VCaP (cell line): ENCODE measurements around the gene CIB2.

Experiments
- H3K27ac ChIP-seq: fragments of 450-650 bp; 2 replicates; pipeline ENCODE4 v1.5.1; 2017
- TF ChIP-seq, protein P1 (sequence below): fragments of 450-650 bp; conservative IDR thresholded peaks from 2 replicates; pipeline ENCODE4 v1.5.1; 2017; ENCODE audit warnings: mild to moderate bottlenecking, moderate library complexity

The CIB2 gene

DNA sequence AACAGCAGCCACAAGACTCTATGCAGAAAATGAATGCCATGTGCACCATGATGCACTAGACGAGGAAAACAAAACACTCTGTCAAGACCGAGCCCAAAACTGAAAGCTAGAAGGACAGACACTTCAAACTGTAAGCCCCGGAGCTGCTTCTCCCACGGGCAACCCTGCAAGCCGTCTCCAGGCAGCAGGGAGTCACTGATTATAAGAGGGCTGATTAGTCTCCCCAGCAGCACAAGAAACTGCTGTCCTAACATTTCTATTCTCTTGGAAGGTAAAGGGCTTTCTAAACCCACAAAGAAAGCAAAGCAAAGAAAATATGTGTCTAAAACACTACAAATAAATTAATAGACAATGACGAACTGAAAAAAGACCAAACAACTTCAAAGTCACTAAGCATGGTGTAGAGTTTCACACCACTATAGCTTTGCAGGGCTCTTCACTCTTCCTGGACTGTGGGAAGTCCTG, 69.2 kb downstream of the CIB2 start:
- peak overlapping the region; percentile 46 for H3K27ac ChIP-seq
- TF ChIP-seq, protein P1, sequence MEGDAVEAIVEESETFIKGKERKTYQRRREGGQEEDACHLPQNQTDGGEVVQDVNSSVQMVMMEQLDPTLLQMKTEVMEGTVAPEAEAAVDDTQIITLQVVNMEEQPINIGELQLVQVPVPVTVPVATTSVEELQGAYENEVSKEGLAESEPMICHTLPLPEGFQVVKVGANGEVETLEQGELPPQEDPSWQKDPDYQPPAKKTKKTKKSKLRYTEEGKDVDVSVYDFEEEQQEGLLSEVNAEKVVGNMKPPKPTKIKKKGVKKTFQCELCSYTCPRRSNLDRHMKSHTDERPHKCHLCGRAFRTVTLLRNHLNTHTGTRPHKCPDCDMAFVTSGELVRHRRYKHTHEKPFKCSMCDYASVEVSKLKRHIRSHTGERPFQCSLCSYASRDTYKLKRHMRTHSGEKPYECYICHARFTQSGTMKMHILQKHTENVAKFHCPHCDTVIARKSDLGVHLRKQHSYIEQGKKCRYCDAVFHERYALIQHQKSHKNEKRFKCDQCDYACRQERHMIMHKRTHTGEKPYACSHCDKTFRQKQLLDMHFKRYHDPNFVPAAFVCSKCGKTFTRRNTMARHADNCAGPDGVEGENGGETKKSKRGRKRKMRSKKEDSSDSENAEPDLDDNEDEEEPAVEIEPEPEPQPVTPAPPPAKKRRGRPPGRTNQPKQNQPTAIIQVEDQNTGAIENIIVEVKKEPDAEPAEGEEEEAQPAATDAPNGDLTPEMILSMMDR = no peak

DNA sequence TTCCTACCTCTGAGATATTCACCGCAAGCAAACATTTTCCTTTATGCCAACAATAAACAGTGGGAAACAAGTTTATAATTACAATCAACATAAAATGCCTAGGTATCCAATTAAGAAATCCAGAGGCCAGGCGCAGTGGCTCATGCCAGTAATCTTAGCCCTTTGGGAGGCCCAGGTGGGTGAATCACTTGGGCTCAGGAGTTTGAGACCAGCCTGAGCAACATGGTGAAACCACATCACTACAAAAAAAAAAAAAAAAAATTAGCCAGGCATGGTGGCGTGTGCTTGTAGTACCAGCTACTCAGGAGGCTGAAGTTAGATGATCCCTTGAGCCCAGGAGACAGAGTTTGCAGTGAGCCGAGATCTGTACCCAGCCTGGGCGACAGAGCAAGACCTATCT, 71.0 kb downstream of the CIB2 start:
- TF ChIP-seq, protein P1 = no peak
- peak overlapping the region; percentile 75 for H3K27ac ChIP-seq

DNA sequence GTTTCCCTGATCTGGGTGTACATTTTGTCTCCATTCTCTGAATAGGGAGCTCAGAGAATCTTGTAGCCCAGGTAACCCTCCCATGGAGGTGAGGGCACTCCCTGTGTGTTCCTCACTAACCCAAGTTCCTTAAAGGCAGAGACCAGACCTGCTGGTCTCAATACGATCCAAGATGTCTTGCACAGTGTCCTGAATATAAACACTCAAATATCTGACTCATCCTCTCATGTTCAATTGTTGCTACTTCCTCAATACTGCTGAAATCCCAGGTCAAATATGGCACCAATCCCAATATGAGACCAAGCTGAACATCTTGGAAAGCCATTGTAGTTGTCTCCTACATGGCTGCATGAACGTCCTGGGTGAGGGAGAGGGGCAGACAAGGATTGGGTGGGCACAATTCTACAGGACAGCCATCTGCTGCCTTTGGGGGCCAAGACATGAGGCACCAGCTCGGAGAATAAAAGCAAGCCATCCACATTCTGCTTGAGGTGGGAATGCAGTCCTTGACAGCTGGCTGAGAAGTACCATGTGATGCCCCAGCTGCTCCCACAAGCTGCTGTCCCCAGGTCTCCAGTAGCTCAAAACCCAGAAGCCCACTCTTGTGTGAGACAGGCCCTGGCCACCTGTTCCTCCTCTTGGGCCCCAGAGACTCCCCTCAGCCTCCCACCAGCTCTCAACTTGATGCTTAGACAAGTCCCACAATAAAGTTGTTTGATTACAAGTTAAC, 72.0 kb downstream of the CIB2 start:
- TF ChIP-seq, protein P1 = no peak
- H3K27ac ChIP-seq = peak overlapping the region; percentile 75

DNA sequence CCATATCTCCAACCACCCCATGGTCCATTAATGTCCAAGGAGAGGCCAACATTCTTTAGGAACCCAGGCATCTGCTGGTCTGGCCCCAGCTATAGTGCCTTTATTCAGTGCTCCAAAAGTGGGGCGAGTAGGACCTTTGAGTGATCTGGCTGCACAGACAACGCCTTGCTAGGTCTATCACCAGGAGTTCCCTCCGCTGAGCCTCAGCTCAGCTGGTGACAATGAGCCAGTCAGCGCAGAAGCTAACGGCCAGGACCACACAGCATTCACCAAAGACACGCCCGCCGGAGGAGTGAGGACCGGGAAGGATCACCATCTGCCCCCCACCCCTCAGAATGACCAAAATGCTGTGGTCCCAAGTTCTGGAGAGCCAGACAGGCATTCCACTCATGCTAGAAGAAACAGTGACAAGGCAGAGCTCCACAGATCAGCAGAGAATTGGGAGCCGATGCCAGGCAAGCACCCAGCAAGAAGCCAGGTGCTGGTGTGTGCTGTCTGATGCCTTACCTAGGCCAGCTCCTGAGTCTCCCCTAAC, 72.8 kb downstream of the CIB2 start:
- TF ChIP-seq, protein P1 = no peak
- H3K27ac ChIP-seq = peak overlapping the region; percentile 75

DNA sequence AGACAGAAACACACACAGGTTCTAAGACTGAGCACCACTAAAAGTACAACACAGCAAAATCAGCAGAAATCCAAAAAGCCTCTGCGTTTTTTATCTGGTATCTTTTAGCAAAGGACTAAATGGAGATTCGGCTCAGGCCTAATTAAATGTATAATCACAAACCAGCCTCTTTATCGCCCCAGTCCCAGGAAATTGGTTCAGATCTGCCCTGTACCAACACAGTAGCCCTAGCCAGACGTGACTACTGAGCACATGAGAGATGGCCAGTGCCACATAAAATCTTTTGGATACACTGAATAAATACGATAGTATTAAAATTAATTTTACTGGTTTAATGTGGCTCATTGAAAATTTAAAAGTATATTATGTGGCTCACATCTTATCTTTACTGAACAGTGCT, 73.4 kb downstream of the CIB2 start:
- TF ChIP-seq, protein P1 = no peak
- peak overlapping the region; percentile 75 for H3K27ac ChIP-seq

DNA sequence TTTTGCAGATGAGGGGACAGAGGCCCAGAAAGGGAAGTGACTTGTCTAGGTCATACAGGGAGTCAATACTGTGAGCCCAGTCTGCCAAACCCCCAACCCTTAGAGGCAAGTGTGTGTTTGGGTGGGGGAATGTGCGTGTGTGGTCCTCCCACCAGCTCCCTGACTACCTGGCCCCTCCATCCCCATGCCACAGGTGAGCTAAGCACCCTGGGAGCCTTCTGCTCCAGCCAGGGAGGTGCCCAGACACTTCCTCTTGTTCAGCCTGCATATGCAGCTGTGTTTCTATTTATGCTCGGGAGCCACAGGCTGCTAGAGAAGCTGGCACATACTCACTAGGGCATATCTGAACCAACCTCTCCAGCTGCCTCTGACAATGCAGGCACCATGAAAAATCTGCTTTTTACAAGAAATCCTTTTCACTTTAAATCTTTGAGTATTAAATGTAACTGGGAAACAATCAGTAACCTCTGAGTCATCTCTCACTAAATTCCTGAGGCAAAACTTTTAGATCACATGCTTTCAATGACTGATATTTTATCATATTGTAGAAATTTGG, 74.5 kb downstream of the CIB2 start:
- peak overlapping the region; percentile 75 for H3K27ac ChIP-seq
- TF ChIP-seq, protein P1 = no peak

DNA sequence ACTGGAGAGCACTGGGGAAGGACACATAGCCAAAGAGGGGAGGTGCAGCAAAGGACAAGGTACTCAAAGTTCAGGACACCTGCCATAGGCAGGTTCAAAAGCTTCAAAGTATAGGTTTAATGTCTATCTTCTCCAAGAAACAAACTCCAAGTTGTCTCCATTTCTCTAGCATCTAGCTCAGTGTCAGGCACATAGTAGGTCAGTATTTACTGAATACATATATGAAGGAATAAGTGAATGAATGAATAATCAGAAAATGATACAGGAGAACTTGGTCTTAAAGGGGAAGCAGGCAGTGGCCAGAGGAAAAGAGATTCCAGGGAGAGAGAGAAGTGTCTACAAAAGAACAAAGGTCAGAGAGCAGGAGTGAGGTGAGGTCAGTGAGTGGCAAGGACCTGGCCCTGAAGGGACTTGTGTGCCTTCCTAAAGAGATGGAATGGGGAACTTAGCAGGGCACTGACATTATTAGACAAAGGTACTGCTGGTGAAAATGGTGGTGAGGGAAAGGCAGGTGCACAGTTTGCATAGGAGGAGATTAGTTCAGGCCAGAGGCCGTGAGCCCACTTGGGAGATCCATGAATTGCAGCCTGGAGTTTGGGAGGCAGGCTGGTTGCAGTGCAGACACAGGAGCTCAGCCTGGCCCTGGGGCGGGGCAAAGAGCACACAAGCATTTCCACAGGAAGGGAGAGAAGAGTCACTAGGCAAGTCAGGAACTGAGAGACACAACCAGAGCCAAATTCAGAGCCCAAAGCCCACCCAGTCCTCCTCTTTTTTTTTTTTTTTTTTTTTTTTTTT, 75.1 kb downstream of the CIB2 start:
- H3K27ac ChIP-seq = peak overlapping the region; percentile 75
- TF ChIP-seq, protein P1 = no peak
